Lower leg skin (tissue), 4 donors: ENCODE results near the gene CLDN3. TPM values are rescaled to one million over a fixed set of nuclear protein-coding genes. Genes with fewer than 3 reads are reported as not detected.
"Not testable (repeated sequence)": the region's sequence is repeated elsewhere in the genome, so short reads cannot be mapped to it uniquely, and the experiment has no call there.

ENCODE experiments used
- DNase-seq, 2 donors: peaks; one replicate each; pipeline ENCODE4 v3.0.0-alpha.2; 2019; ENCODE audit warnings: low spot score in 2 of 2
- H3K4me3 ChIP-seq: fragments of 200-600 bp; sonication (generic); 2 replicates; pipeline ENCODE4 v1.5.1; 2017; ENCODE audit warnings: mild to moderate bottlenecking, low read depth; ENCODE audit not compliant: poor library complexity, severe bottlenecking
- POLR2A ChIP-seq, 2 donors: fragments of 450-650 bp; IDR thresholded peaks; one replicate each; pipeline ENCODE4 v1.6.1; 2016 to 2017; ENCODE audit warnings: antibody characterized with exemption in 2 of 2, mild to moderate bottlenecking in 1 of 2, moderate library complexity in 1 of 2
- WGBS, 2 donors: methylation state at CpG; one replicate each; pipeline ENCODE4 v1.1.5; 2018; 5-methylcytosine and 5-hydroxymethylcytosine counted together
- intact Hi-C: fragments of 100-400 bp; cut with DNase I; formaldehyde crosslinking; loops from one replicate; pipeline ENCODE4 v1.15.0; 2023; ENCODE audit warnings: low total_unique reads
- total RNA-seq, 4 donors: library from RNA; depleted of rRNA; stranded (reverse); fragments of >200 nt; gene quantifications; one replicate each; pipeline ENCODE4 v1.1.0, GENCODE V29; 2016
- TF ChIP-seq, protein P1 (sequence below), 3 donors: fragments of 450-650 bp; IDR thresholded peaks; one replicate each; pipeline ENCODE4 v1.5.1; 2016; ENCODE audit warnings: antibody characterized with exemption in 3 of 3, mild to moderate bottlenecking in 3 of 3, moderate library complexity in 2 of 3

Gene CLDN3
- total RNA-seq, 4 donors from 2014 or later: 11.8 to 24.3 (median 19.3) TPM

DNA sequence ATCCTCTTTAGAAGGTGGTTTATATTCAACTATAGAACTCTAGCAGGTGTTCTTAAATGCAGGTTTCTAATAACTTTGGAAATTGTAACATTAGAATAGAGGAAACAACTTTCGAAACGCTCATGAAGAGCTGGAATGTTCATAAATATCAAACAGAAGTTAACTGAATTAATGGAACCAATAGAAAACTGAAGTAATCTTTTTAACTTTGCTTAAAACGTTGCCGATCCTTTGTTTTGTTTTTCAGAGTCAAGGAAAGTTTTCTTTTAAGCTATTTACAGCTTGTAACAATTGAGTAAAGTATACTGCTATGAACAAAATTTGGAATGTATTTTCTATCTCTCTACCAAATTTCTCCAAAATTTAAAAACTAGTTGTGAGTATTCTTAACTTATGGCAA, 19.0 kb upstream of the CLDN3 start:
- DNase-seq: no peak

GRCh38 chr7:73787786-73788048, 17.6 kb upstream of the CLDN3 start:
- peak in 1 of 2 donors; percentile 10 for DNase-seq
- WGBS, 2 donors: 93 to 100% methylated on average over 1 of the region's 1 CpG
- intact Hi-C loops, H3K4me3 ChIP-seq: not testable (repeated sequence)

More for the DNA sequence above, 19.0 kb upstream of the CLDN3 start:
- TF ChIP-seq POLR2A (IDR thresholded peaks at IDR 0.05): no peak
- TF ChIP-seq, protein P1, sequence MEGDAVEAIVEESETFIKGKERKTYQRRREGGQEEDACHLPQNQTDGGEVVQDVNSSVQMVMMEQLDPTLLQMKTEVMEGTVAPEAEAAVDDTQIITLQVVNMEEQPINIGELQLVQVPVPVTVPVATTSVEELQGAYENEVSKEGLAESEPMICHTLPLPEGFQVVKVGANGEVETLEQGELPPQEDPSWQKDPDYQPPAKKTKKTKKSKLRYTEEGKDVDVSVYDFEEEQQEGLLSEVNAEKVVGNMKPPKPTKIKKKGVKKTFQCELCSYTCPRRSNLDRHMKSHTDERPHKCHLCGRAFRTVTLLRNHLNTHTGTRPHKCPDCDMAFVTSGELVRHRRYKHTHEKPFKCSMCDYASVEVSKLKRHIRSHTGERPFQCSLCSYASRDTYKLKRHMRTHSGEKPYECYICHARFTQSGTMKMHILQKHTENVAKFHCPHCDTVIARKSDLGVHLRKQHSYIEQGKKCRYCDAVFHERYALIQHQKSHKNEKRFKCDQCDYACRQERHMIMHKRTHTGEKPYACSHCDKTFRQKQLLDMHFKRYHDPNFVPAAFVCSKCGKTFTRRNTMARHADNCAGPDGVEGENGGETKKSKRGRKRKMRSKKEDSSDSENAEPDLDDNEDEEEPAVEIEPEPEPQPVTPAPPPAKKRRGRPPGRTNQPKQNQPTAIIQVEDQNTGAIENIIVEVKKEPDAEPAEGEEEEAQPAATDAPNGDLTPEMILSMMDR (IDR thresholded peaks at IDR 0.05): no peak
- intact Hi-C loops: no loop called here
- 85 to 88% methylated on average over 4 of the region's 4 CpGs for WGBS, 2 donors
- no peak overlapping the region for H3K4me3 ChIP-seq

- DNase-seq: no peak
- intact Hi-C loops: no loop called here
- WGBS, 2 donors: 75 to 83% methylated on average over 1 of the region's 1 CpG
- TF ChIP-seq, protein P1 (IDR thresholded peaks at IDR 0.05): no peak
- TF ChIP-seq POLR2A (IDR thresholded peaks at IDR 0.05): no peak
- H3K4me3 ChIP-seq: no peak overlapping the region
Measured at GRCh38 chr7:73786588-73786987, 16.5 kb upstream of the CLDN3 start.

DNA sequence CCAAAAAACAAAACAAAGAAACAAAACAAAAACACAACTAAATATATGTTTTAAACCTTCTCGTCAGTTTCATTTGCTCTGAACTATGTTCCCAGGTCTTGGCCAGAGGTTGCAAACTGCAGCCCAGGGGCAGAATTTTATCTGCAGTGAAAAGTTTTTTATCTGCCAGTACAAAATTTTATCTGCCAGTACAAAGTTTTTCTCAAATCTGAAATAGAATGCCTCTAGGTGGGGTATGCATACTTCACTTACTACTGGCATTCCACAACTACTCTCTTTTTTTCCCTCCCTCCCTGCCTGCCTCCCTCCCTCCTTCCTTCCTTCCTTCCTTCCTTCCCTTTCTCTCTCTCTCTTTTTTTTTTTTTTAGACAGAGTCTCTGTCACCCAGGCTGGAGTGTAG, 9.4 kb upstream of the CLDN3 start:
- 61 to 66% methylated on average over 1 of the region's 1 CpG for WGBS, 2 donors
- TF ChIP-seq, protein P1 (IDR thresholded peaks at IDR 0.05): no peak
- TF ChIP-seq POLR2A (IDR thresholded peaks at IDR 0.05): no peak

GRCh38 chr7:73778801-73779389, 8.8 kb upstream of the CLDN3 start:
- TF ChIP-seq, protein P1 (IDR thresholded peaks at IDR 0.05): no peak
- TF ChIP-seq POLR2A (IDR thresholded peaks at IDR 0.05): no peak
- peak in 1 of 2 donors; percentile 40 for DNase-seq
- intact Hi-C loops: no loop called here
- WGBS, 2 donors: 87 to 89% methylated on average over 11 of the region's 11 CpGs
- no peak overlapping the region for H3K4me3 ChIP-seq

More for the DNA sequence above, 9.4 kb upstream of the CLDN3 start:
- no peak overlapping the region for H3K4me3 ChIP-seq
- intact Hi-C loops: no loop called here
- peak in 1 of 2 donors; percentile 15 for DNase-seq

DNA sequence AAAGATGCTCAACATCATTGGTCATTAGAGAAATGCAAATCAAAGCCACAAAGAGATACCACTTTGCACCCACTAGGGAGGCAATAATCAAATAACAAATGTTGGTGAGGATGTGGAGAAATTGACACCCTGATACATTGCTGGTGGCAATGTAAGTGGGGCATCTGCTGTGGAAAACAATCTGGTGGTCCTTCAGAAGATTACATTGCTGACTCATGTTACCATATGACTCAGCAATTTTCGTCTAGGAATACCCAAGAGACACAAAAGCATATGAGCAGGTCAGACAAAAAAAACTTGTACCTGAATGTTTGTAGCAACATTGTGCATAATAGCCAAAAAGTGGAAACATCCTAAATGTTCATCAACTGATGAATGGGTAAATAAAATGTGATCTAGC, 4.9 kb upstream of the CLDN3 start:
- TF ChIP-seq POLR2A (IDR thresholded peaks at IDR 0.05): no peak
- TF ChIP-seq, protein P1 (IDR thresholded peaks at IDR 0.05): no peak
- 20 to 22% methylated on average over 1 of the region's 1 CpG for whole genome bisulfite sequencing, 2 donors
- DNase-seq: no peak
- H3K4me3 ChIP-seq: no peak overlapping the region
- intact Hi-C loops: no loop called here
